GM18508 (cell line): ENCODE measurements around the gene TSPAN2.

Source experiments
- ATAC-seq: cut with Tn5 transposase; IDR thresholded peaks from one replicate; pipeline ENCODE4 v1.9.1; 2021; ENCODE audit warnings: moderate number of reproducible peaks; ENCODE audit not compliant: insufficient read depth, unreplicated experiment

TSPAN2 gene

GRCh38 chr1:115089420-115090185 is at the start of gene TSPAN2:
TSS of gene TSPAN2 (minus strand) at chr1:115089503. CDS start at chr1:115089432, 71 bp downstream.
- ATAC-seq, result no peak

- ATAC-seq, result no peak
Measured at GRCh38 chr1:115138973-115139372, 49.7 kb upstream of the TSPAN2 start.

GRCh38 chr1:115138271-115138670 is 49.0 kb upstream of the TSPAN2 start:
- ATAC-seq, result no peak

- ATAC-seq, result no peak
Measured at GRCh38 chr1:115137191-115137590, 47.9 kb upstream of the TSPAN2 start.

GRCh38 chr1:115136706-115137105 is 47.4 kb upstream of the TSPAN2 start:
- no peak for ATAC-seq

GRCh38 chr1:115136106-115136505 is 46.8 kb upstream of the TSPAN2 start:
- ATAC-seq, result no peak

GRCh38 chr1:115135681-115136080 is 46.4 kb upstream of the TSPAN2 start:
- no peak for ATAC-seq

GRCh38 chr1:115134850-115135480 is 45.7 kb upstream of the TSPAN2 start:
- ATAC-seq, result no peak

- no peak for ATAC-seq
Measured at GRCh38 chr1:115134231-115134630, 44.9 kb upstream of the TSPAN2 start.

- ATAC-seq, result no peak
Measured at GRCh38 chr1:115133440-115133839, 44.1 kb upstream of the TSPAN2 start.

GRCh38 chr1:115130786-115131185 is 41.5 kb upstream of the TSPAN2 start:
- ATAC-seq, result no peak

- ATAC-seq, result no peak
Measured at GRCh38 chr1:115129071-115129640, 39.9 kb upstream of the TSPAN2 start.

GRCh38 chr1:115127539-115127938 is 38.2 kb upstream of the TSPAN2 start:
- no peak for ATAC-seq

GRCh38 chr1:115126516-115126915 is 37.2 kb upstream of the TSPAN2 start:
- no peak for ATAC-seq

GRCh38 chr1:115123116-115123515 is 33.8 kb upstream of the TSPAN2 start:
- no peak for ATAC-seq

- ATAC-seq, result no peak
Measured at GRCh38 chr1:115121793-115122192, 32.5 kb upstream of the TSPAN2 start.

GRCh38 chr1:115120296-115120695 is 31.0 kb upstream of the TSPAN2 start:
- ATAC-seq, result no peak

GRCh38 chr1:115118611-115119010 is 29.3 kb upstream of the TSPAN2 start:
- no peak for ATAC-seq

- no peak for ATAC-seq
Measured at GRCh38 chr1:115118086-115118485, 28.8 kb upstream of the TSPAN2 start.

- ATAC-seq, result no peak
Measured at GRCh38 chr1:115117298-115117697, 28.0 kb upstream of the TSPAN2 start.

GRCh38 chr1:115116512-115116911 is 27.2 kb upstream of the TSPAN2 start:
- no peak for ATAC-seq
